SK-N-SH treated with all-trans-retinoic acid at 6 μM for 48 hours (cell line): ENCODE results near the gene TGM3.

Experiments used
- ATAC-seq: fragments of 200-7000 bp; cut with Tn5 transposase; 3 replicates; pipeline ENCODE4 v1.9.1; 2020; ENCODE audit warnings: mild to moderate bottlenecking, moderate library complexity
- ARNTL ChIP-seq: fragments of 450-650 bp; formaldehyde crosslinking; IDR thresholded peaks from 2 replicates; pipeline ENCODE4 v1.5.0; 2020; ENCODE audit warnings: low read depth, mild to moderate bottlenecking, moderate library complexity, borderline replicate concordance
- BACH2 ChIP-seq: fragments of 250-450 bp; sonication (Bioruptor Pico); IDR thresholded peaks from 2 replicates; pipeline ENCODE4 v1.9.0; 2021; ENCODE audit warnings: mild to moderate bottlenecking, borderline replicate concordance
- ESRRG ChIP-seq: fragments of 250-450 bp; sonication (Bioruptor Pico); IDR thresholded peaks from 2 replicates; pipeline ENCODE4 v1.6.1; 2021; ENCODE audit warnings: mild to moderate bottlenecking
- GLIS3 ChIP-seq: fragments of 250-450 bp; sonication (Bioruptor Pico); IDR thresholded peaks from 2 replicates; pipeline ENCODE4 v1.5.0; 2020; ENCODE audit warnings: mild to moderate bottlenecking, moderate library complexity
- ISL1 ChIP-seq: fragments of 250-450 bp; sonication (Bioruptor Pico); IDR thresholded peaks from 2 replicates; pipeline ENCODE4 v2.1.2; 2022; ENCODE audit warnings: mild to moderate bottlenecking, moderate library complexity
- OSR1 ChIP-seq: fragments of 250-450 bp; sonication (Bioruptor Pico); IDR thresholded peaks from 2 replicates; pipeline ENCODE4 v1.8.0; 2022; ENCODE audit warnings: moderate library complexity, mild to moderate bottlenecking, inconsistent platforms
- RARB ChIP-seq: fragments of 250-450 bp; sonication (Bioruptor Pico); IDR thresholded peaks from 2 replicates; pipeline ENCODE4 v1.8.0; 2021; ENCODE audit warnings: mild to moderate bottlenecking, moderate library complexity
- SNAI2 ChIP-seq: fragments of 250-450 bp; sonication (Bioruptor Pico); IDR thresholded peaks from 2 replicates; pipeline ENCODE4 v1.5.0; 2020; ENCODE audit warnings: mild to moderate bottlenecking, moderate library complexity
- TCF4 ChIP-seq: fragments of 250-450 bp; sonication (Bioruptor Pico); IDR thresholded peaks from 2 replicates; pipeline ENCODE4 v1.8.0; 2021; ENCODE audit warnings: mild to moderate bottlenecking, moderate library complexity, borderline replicate concordance
- ZFP3 ChIP-seq: fragments of 250-450 bp; sonication (Bioruptor Pico); IDR thresholded peaks from 2 replicates; pipeline ENCODE4 v1.5.0; 2020; ENCODE audit warnings: mild to moderate bottlenecking, moderate library complexity
- ZFP30 ChIP-seq: fragments of 450-650 bp; formaldehyde crosslinking; IDR thresholded peaks from 2 replicates; pipeline ENCODE4 v1.5.0; 2022; ENCODE audit warnings: mild to moderate bottlenecking, moderate library complexity
- ZNF565 ChIP-seq: fragments of 450-650 bp; formaldehyde crosslinking; conservative IDR thresholded peaks from 2 replicates; pipeline ENCODE4 v1.5.0; 2020; ENCODE audit warnings: low read depth, mild to moderate bottlenecking, moderate library complexity
- ZNF70 ChIP-seq: fragments of 450-650 bp; formaldehyde crosslinking; IDR thresholded peaks from 2 replicates; pipeline ENCODE4 v1.5.0; 2020; ENCODE audit warnings: mild to moderate bottlenecking, moderate library complexity
- ZNF8 ChIP-seq: fragments of 450-650 bp; formaldehyde crosslinking; IDR thresholded peaks from 2 replicates; pipeline ENCODE4 v1.5.0; 2020; ENCODE audit warnings: mild to moderate bottlenecking, moderate library complexity
- TF ChIP-seq, protein P1 (sequence below): fragments of 250-450 bp; sonication (Bioruptor Pico); IDR thresholded peaks from 2 replicates; pipeline ENCODE4 v1.8.0; 2021; ENCODE audit warnings: low read depth, mild to moderate bottlenecking, moderate library complexity, borderline replicate concordance
- TF ChIP-seq, protein P2 (sequence below): fragments of 250-450 bp; sonication (Bioruptor Pico); IDR thresholded peaks from 2 replicates; pipeline ENCODE4 v1.8.0; 2020; ENCODE audit warnings: mild to moderate bottlenecking, moderate library complexity, borderline replicate concordance
- TF ChIP-seq, protein P3 (sequence below): fragments of 250-450 bp; sonication (Bioruptor Pico); IDR thresholded peaks from 2 replicates; pipeline ENCODE4 v1.5.1; 2020; ENCODE audit warnings: low read depth, mild to moderate bottlenecking, moderate library complexity
- TF ChIP-seq, protein P4 (sequence below): fragments of 250-450 bp; sonication (Bioruptor Pico); IDR thresholded peaks from 2 replicates; pipeline ENCODE4 v1.5.0; 2020; ENCODE audit warnings: mild to moderate bottlenecking, moderate library complexity

Gene TGM3

DNA sequence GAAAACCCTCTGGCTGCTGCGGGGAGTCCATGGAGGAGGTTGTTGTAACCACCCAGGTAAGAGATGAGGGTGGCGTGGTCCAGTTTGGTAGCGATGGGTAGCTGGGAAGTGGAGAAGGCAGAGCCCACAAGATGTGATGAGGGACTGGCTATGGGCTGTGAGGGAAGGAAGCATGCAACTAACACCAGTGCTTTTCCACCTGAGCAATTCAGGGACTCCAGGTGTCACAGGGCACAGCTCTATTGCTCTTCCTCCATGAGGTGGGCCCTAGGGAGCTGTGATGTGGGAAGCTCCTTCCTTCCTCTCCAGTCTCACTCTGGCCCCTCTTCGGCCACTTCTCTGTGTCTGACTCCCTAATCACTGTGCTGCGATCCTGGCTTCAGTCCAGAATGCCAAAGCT is 52.5 kb downstream of the TGM3 start:
- TF ChIP-seq ESRRG (CRISPR knock-in tag) = no peak
- TF ChIP-seq BACH2 (CRISPR knock-in tag) = no peak
- no peak for TF ChIP-seq OSR1 (CRISPR knock-in tag)
- TF ChIP-seq, protein P1, sequence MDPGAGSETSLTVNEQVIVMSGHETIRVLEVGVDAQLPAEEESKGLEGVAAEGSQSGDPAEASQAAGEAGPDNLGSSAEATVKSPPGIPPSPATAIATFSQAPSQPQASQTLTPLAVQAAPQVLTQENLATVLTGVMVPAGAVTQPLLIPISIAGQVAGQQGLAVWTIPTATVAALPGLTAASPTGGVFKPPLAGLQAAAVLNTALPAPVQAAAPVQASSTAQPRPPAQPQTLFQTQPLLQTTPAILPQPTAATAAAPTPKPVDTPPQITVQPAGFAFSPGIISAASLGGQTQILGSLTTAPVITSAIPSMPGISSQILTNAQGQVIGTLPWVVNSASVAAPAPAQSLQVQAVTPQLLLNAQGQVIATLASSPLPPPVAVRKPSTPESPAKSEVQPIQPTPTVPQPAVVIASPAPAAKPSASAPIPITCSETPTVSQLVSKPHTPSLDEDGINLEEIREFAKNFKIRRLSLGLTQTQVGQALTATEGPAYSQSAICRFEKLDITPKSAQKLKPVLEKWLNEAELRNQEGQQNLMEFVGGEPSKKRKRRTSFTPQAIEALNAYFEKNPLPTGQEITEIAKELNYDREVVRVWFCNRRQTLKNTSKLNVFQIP (CRISPR knock-in tag) = no peak
- TF ChIP-seq, all 23 proteins: peak for 0
- ATAC-seq = no peak

DNA sequence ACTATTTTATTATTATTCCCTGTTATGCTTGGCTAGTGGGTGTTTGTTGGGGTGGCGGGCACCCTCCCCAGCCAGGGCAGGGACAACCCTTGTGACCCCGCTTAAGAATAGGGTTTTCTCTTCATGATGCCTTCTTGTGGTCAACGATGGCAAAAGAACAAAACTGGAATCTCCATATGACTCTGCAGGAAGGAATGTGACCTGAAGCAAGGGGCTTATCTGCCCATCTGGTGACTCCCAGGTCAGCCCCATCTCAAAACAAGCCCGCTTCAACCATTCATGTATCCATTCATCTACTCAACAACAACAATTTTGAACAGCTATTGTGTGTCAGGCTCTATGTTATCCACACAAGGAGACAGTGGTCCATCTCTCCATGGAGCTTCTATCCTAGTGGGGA is 54.0 kb downstream of the TGM3 start:
- TF ChIP-seq ESRRG (CRISPR knock-in tag) = no peak
- TF ChIP-seq, protein P2, sequence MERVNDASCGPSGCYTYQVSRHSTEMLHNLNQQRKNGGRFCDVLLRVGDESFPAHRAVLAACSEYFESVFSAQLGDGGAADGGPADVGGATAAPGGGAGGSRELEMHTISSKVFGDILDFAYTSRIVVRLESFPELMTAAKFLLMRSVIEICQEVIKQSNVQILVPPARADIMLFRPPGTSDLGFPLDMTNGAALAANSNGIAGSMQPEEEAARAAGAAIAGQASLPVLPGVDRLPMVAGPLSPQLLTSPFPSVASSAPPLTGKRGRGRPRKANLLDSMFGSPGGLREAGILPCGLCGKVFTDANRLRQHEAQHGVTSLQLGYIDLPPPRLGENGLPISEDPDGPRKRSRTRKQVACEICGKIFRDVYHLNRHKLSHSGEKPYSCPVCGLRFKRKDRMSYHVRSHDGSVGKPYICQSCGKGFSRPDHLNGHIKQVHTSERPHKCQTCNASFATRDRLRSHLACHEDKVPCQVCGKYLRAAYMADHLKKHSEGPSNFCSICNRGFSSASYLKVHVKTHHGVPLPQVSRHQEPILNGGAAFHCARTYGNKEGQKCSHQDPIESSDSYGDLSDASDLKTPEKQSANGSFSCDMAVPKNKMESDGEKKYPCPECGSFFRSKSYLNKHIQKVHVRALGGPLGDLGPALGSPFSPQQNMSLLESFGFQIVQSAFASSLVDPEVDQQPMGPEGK (CRISPR knock-in tag) = no peak
- no peak for TF ChIP-seq ZNF8 (CRISPR knock-in tag)
- no peak for TF ChIP-seq BACH2 (CRISPR knock-in tag)
- TF ChIP-seq ZFP3 (CRISPR knock-in tag) = no peak
- TF ChIP-seq, all 23 proteins: peak for 0
- no peak for ATAC-seq

DNA sequence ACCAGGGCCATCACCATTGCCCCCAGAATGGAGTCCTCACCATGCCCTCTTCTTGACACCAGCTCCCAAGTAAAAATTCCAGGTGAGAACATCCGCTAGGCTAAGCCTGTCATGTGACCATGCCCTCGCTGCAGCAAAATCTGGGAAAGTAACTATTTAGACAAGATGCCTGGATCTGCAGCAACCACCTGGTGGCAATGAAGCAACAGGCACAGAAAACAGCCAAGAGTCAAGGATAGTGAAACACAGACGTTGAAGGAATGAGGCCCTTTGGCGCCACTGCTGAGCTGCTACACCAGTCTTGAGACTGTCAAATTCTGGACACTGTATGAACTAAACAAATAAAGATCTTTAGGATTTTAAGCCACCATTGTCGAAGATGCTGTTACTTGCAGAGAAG is 54.8 kb downstream of the TGM3 start:
- no peak for TF ChIP-seq RARB (CRISPR knock-in tag)
- no peak for TF ChIP-seq ARNTL (CRISPR knock-in tag)
- no peak for TF ChIP-seq ESRRG (CRISPR knock-in tag)
- TF ChIP-seq ZFP3 (CRISPR knock-in tag) = no peak
- no peak for TF ChIP-seq OSR1 (CRISPR knock-in tag)
- TF ChIP-seq, protein P3, sequence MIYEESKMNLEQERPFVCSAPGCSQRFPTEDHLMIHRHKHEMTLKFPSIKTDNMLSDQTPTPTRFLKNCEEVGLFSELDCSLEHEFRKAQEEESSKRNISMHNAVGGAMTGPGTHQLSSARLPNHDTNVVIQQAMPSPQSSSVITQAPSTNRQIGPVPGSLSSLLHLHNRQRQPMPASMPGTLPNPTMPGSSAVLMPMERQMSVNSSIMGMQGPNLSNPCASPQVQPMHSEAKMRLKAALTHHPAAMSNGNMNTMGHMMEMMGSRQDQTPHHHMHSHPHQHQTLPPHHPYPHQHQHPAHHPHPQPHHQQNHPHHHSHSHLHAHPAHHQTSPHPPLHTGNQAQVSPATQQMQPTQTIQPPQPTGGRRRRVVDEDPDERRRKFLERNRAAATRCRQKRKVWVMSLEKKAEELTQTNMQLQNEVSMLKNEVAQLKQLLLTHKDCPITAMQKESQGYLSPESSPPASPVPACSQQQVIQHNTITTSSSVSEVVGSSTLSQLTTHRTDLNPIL (CRISPR knock-in tag) = no peak
- TF ChIP-seq ZFP30 (CRISPR knock-in tag) = no peak
- no peak for TF ChIP-seq ISL1
- TF ChIP-seq, protein P1 (CRISPR knock-in tag) = no peak
- TF ChIP-seq TCF4 = no peak
- no peak for TF ChIP-seq BACH2 (CRISPR knock-in tag)
- TF ChIP-seq ZNF565 (CRISPR knock-in tag) = no peak
- TF ChIP-seq ZNF8 (CRISPR knock-in tag) = no peak
- TF ChIP-seq, protein P4, sequence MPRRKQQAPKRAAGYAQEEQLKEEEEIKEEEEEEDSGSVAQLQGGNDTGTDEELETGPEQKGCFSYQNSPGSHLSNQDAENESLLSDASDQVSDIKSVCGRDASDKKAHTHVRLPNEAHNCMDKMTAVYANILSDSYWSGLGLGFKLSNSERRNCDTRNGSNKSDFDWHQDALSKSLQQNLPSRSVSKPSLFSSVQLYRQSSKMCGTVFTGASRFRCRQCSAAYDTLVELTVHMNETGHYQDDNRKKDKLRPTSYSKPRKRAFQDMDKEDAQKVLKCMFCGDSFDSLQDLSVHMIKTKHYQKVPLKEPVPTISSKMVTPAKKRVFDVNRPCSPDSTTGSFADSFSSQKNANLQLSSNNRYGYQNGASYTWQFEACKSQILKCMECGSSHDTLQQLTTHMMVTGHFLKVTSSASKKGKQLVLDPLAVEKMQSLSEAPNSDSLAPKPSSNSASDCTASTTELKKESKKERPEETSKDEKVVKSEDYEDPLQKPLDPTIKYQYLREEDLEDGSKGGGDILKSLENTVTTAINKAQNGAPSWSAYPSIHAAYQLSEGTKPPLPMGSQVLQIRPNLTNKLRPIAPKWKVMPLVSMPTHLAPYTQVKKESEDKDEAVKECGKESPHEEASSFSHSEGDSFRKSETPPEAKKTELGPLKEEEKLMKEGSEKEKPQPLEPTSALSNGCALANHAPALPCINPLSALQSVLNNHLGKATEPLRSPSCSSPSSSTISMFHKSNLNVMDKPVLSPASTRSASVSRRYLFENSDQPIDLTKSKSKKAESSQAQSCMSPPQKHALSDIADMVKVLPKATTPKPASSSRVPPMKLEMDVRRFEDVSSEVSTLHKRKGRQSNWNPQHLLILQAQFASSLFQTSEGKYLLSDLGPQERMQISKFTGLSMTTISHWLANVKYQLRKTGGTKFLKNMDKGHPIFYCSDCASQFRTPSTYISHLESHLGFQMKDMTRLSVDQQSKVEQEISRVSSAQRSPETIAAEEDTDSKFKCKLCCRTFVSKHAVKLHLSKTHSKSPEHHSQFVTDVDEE (CRISPR knock-in tag) = no peak
- TF ChIP-seq GLIS3 = no peak
- TF ChIP-seq ZNF70 = no peak
- TF ChIP-seq, protein P2 (CRISPR knock-in tag) = no peak
- TF ChIP-seq SNAI2 (CRISPR knock-in tag) = no peak
- ATAC-seq = no peak
